HG03064 (cell line): ENCODE results near the gene MRFAP1L1.
A peak's percentile ranks its signal among the peaks of the same experiment; 100 is the strongest.
"Not testable (repeated sequence)": the region's sequence is repeated elsewhere in the genome, so short reads cannot be mapped to it uniquely, and the experiment has no call there.

Experiments used
- ATAC-seq: cut with Tn5 transposase; IDR thresholded peaks from one replicate; pipeline ENCODE4 v1.9.1; 2021; ENCODE audit warnings: low read depth; ENCODE audit not compliant: unreplicated experiment

The MRFAP1L1 gene

GRCh38 chr4:6692806-6693205, 16.9 kb downstream of the MRFAP1L1 start:
- ATAC-seq, result no peak

DNA sequence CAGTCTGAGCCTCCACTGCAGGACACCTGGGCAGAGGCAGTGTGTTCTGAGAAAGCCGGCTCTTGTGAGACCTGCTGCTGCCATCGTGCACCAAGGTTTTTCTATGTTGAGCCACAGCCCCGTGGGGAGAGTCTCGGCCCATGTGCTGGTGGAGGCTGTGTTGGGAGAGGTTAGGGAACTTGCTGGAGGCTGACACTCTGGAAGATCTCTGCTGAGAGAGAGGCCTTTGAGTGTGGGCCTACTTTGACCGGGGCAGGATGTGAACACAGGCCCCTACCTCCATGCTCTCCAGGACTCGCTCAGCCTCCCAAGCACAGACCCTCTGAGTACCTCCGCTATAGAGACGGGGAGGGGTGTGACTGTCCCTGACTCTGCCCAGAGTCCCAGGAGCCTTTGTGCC, 17.3 kb downstream of the MRFAP1L1 start:
- ATAC-seq, result no peak

- ATAC-seq, result no peak
These were observed 20.1 kb downstream of the MRFAP1L1 start for GRCh38 chr4:6689506-6689960.

GRCh38 chr4:6688879-6689505, 20.7 kb downstream of the MRFAP1L1 start:
- peak; percentile 56 for ATAC-seq

DNA sequence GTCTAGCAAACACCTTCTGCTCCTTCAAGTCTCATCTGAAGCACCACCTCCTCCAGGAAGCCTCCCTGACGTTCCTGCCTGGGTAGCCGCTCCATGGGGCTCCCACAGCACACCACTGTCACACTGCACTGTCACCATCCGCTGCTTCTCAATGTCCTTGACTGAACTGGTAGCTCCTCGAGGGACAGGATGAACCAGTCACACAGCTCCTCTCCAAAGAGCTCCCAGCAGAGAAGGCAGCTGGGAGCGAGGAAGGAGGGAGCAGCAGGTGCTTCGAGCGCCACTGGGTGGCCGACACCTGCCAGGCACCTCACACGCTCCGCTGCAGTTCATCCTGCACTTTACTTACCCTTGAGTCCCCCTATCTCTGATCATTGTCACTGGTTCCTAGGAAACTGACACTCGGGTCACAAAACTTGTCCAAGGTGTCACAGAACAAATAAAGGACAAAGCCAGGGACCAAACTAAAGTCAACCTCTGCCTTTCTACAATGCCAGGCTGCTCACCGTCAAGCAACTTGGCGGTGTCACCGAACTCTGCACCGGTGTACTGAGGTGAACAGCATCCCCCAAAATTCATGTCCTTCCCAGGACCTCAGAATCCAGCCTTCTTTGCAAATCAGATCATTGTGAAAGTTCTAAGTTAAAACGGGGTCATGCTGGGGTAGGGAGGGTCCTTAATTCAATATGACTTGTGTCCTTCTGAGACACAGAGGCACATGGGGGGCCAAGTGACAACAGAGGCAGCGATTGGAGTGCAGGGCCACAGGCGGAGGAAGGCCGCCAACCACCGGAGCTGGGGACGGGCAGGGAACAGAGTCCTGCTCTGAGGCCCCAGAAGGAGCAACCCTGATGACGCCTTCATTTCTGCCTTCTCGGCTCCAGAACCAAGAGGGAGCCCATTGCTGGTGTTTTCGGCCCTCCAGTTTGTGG, 21.5 kb downstream of the MRFAP1L1 start:
- ATAC-seq, result no peak

- ATAC-seq, result no peak
These were observed 23.4 kb downstream of the MRFAP1L1 start for GRCh38 chr4:6686104-6686787.

DNA sequence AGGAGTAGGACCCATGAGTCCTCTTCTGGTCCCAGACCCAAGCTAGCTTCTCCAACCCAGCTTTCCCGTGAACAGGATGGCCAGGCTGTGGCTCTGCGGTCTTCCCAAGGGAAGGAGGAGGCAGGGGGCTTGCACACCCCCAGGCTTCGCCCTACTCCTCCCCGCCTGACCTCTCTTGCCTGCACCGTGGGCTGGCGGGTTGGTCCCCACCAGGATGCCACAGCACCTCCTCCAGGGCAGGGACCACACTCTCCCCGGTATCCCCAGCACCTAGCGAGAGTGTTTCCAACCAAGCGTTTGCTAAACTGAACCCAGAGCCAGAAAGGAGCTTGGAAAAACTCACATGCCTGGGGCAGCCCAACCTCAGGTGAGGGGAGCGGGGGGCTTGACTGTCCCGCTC, 25.0 kb downstream of the MRFAP1L1 start:
- ATAC-seq, result no peak

DNA sequence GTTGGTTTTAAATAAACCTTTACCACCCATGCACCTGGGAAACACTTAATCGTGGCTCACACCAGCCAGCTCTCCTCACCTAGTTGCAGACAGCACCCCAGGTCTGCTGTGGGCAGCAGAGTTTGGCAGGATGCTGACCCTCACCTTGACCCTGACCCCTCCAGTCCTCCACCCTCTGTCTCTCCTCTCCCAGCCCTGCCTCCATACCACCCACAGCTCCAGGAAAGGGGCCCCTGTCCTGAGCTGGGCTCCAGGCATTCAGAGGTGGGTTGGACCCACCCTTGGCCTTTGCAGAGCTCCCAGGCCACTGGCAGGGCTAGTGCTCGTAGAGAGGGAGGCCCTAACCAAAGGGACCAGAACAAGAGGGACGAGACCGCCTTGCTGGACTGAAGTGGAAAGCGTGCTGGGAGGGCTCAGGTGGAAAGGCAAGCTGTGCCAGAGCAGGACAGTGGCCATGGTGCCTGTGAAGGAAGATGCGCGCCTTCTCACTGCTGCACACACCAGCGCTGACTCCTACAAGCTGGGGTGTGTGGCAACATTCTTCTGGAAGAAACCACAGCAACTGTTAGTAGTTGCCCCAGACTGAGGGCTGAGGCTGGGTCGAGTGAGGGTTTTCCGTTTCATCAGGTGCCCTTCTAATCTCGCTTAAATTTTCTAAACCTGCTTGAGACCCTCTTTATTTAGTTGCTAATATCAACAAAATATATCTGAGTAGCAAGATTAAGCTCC, 26.6 kb downstream of the MRFAP1L1 start:
- ATAC-seq, result no peak

GRCh38 chr4:6681191-6681590, 28.5 kb downstream of the MRFAP1L1 start:
- ATAC-seq, result no peak

DNA sequence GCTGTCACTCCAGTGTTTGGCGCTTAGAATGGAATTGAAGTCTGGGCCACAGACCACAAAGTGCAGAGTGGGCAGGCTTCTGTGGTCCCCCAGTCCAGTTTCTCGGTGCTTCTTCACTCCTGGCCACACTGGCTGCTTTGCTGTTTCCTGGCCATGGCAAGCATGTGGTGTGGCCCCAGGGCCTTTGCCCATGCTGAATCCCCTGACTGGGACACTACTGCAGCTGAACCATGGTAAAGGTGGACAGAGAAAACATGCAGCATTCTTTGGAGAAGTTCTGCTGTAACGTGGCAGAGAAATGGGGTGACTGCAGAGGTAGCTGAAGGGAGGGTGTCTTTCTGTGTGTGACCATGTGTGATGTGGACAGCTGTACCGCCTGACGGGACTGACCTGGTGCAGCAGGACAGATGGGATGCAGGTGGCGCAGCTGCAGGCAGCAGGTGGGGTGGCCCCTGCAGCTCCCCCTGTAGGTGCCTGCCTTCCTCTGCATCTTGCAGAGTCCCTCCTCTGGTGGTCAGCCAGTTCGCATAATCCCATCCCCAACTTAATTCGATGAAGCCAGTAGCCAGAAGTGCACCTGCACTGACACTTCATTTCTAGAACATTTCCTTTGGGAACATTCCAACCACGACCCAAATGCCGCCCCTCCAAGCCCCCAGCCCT, 29.2 kb downstream of the MRFAP1L1 start:
- ATAC-seq, result no peak

DNA sequence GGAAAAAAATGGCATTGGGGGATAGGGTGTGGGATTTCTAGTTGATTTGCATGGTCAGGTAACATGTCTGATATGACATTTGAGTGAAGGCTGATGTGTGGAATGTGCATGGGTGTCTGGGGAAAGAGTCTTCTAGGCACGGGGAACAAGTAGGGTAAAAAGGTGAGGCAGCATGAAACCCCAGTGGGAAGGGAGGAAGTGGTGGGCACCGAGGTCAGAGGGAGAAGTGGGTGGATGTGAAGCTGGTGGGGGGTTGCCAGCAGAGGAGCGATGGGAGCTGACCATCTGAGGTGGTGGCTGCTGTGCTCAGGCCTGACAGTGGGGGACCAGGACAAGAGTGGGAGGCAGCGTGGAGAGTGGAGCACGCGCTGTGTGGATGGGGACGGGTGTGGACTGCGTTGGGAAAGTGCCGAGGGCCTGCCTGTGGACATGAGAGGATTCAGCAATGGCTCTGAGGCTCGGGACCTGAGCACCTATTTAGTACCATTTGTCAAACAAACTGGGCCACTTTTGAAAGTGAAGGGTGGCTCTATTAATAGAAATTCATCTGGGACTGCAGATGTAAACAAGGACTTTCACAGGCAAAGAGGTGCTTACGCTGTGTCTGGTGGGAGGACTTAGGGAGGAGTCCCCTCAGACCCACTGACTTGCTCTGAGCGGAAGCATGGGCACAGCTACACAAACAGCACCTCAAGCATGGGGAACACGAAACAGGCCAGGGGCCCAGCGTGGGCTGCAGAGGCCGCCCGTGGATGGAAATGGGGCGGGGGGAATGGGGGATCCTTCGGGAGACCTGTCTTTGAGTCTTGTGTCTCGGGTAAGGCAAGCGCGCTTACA, 32.7 kb downstream of the MRFAP1L1 start:
- ATAC-seq, result no peak

- ATAC-seq, result peak; percentile 37
These were observed 35.0 kb downstream of the MRFAP1L1 start for GRCh38 chr4:6674500-6675149.

GRCh38 chr4:6673660-6674499, 35.8 kb downstream of the MRFAP1L1 start:
- peak; percentile 70 for ATAC-seq

GRCh38 chr4:6673191-6673659, 36.4 kb downstream of the MRFAP1L1 start:
- not testable (repeated sequence) for ATAC-seq

GRCh38 chr4:6672541-6673190, 37.0 kb downstream of the MRFAP1L1 start:
- not testable (repeated sequence) for ATAC-seq

GRCh38 chr4:6672131-6672530, 37.5 kb downstream of the MRFAP1L1 start:
- no peak for ATAC-seq

GRCh38 chr4:6671648-6672047, 38.0 kb downstream of the MRFAP1L1 start:
- ATAC-seq, result no peak
